Natural killer cell (primary cell): ENCODE results near the gene CSRP1. TPM values are rescaled to one million over a fixed set of nuclear protein-coding genes. Genes with fewer than 3 reads are reported as not detected.

Experiments
- ATAC-seq, 3 donors: fragments of 150-1000 bp in 2 of 3; fragments of 200-7000 bp in 1 of 3; cut with Tn5 transposase; 1 replicate in 1 of 3; 2 replicates in 2 of 3; pipeline ENCODE4 v1.10.0; 2021; ENCODE audit warnings: mild to moderate bottlenecking in 2 of 3, moderate library complexity in 2 of 3
- DNase-seq, 2 donors: peaks; one replicate each; pipeline versions ENCODE4 v3.0.0 to v3.0.0-alpha.2; 2013 to 2021; ENCODE audit warnings: mixed read lengths in 1 of 2
- H3K27ac ChIP-seq: one replicate; pipeline ENCODE4 v1.5.1; 2013; ENCODE audit warnings: mild to moderate bottlenecking, low read length
- H3K27me3 ChIP-seq: one replicate; pipeline ENCODE4 v1.6.1; 2013; ENCODE audit warnings: low read length; ENCODE audit not compliant: control insufficient read depth, insufficient read depth
- H3K36me3 ChIP-seq: one replicate; pipeline ENCODE4 v1.6.1; 2013; ENCODE audit warnings: low read length; ENCODE audit not compliant: control insufficient read depth, insufficient read depth
- H3K4me1 ChIP-seq: one replicate; pipeline ENCODE4 v1.6.1; 2013; ENCODE audit warnings: low read length; ENCODE audit not compliant: control insufficient read depth, insufficient read depth
- H3K4me3 ChIP-seq: one replicate; pipeline ENCODE4 v1.5.1; 2013; ENCODE audit warnings: low read length
- H3K9me3 ChIP-seq: one replicate; pipeline ENCODE4 v1.6.1; 2013; ENCODE audit warnings: low read length; ENCODE audit not compliant: control insufficient read depth, insufficient read depth
- H3K27ac Mint-ChIP-seq, 2 donors: one replicate each; pipeline ENCODE4 v1.8.0; 2022; ENCODE audit warnings: mild to moderate bottlenecking in 2 of 2, mixed read lengths in 2 of 2, moderate library complexity in 1 of 2
- H3K27me3 Mint-ChIP-seq, 2 donors: one replicate each; pipeline ENCODE4 v1.8.0; 2022; ENCODE audit warnings: low read depth in 2 of 2, mixed read lengths in 2 of 2
- H3K36me3 Mint-ChIP-seq: one replicate; pipeline ENCODE4 v1.8.0; 2022; ENCODE audit warnings: mixed read lengths
- H3K4me1 Mint-ChIP-seq, 2 donors: one replicate each; pipeline ENCODE4 v1.8.0; 2022; ENCODE audit warnings: mixed read lengths in 2 of 2
- H3K4me3 Mint-ChIP-seq: one replicate; pipeline ENCODE4 v1.8.0; 2022; ENCODE audit warnings: mild to moderate bottlenecking, moderate library complexity, mixed read lengths
- H3K9me3 Mint-ChIP-seq, 2 donors: one replicate each; pipeline ENCODE4 v1.8.0; 2022; ENCODE audit warnings: mixed read lengths in 2 of 2
- CTCF ChIP-seq: fragments of 200-600 bp; IDR thresholded peaks from one replicate; pipeline ENCODE4 v1.8.0; 2022; ENCODE audit warnings: antibody characterized with exemption
- WGBS: methylation state at CpG from one replicate; pipeline ENCODE4 v1.1.7; 2013; ENCODE audit warnings: missing lambda C conversion rate; ENCODE audit not compliant: insufficient coverage; 5-methylcytosine and 5-hydroxymethylcytosine counted together
- intact Hi-C: fragments of 100-400 bp; cut with micrococcal nuclease; formaldehyde crosslinking; loops from one replicate; pipeline ENCODE4 v1.14.2; 2022
- total RNA-seq, 4 donors: library from RNA; stranded (reverse); fragments of 120-200 nt in 1 of 4; gene quantifications; one replicate each; pipeline versions ENCODE4 v1.2.3 to v1.2.4, GENCODE V29; 2013 to 2022

The CSRP1 gene
- total RNA-seq, 3 donors from 2014 or later (not counting 1 experiment from before 2014, with no cell fraction given): 36.9 to 48.4 (median 44.1) TPM

DNA sequence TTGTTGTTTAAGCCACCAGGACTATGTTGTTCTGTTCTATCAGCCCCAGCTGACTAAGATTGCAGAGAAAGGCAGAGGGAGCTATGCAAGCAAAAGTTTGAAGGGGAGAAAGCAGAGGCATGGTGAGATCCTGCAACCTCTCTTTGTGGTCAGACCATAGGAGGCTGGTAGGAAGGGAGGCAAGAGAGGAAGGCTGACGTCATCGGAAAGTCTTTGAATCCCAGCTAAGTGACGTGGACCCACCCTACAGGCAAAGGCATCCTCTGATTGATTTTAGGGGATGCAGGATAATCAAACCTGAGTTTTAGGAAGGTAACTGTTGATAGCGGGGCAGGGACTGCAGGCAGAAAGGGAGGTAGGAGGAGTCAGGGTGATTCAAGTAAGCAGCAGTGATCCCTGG, 62.1 kb downstream of the CSRP1 start:
- H3K4me1 ChIP-seq: peaks cover 3% of the 10 kb centered on the region
- H3K9me3 ChIP-seq: no peaks in the 10 kb centered on the region
- peak in 1 of 3 donors; percentile 8 for ATAC-seq
- Mint-ChIP-seq H3K9me3 (no peaks in the 10 kb centered on the region), H3K4me3 (no peak overlapping the region), H3K27ac (peak overlapping the region in 1 of 2 donors; percentile 69), H3K27me3 (peaks cover 2 to 16% of the 10 kb centered on the region in 2 donors), H3K36me3 (no peaks in the 10 kb centered on the region), H3K4me1 (peaks cover 14 to 27% of the 10 kb centered on the region in 2 donors)
- no peak for TF ChIP-seq CTCF
- H3K27ac ChIP-seq: no peak overlapping the region
- 67% methylated on average over 4 of the region's 4 CpGs for WGBS
- no peak for DNase-seq
- no peak overlapping the region for H3K4me3 ChIP-seq
- intact Hi-C loops: no loop called here
- H3K36me3 ChIP-seq: no peaks in the 10 kb centered on the region
- H3K27me3 ChIP-seq: no peaks in the 10 kb centered on the region

GRCh38 chr1:201443747-201444146, 63.2 kb downstream of the CSRP1 start:
- DNase-seq: no peak
- Histone ChIP-seq H3K36me3 (no peaks in the 10 kb centered on the region), H3K27me3 (no peaks in the 10 kb centered on the region), H3K9me3 (no peaks in the 10 kb centered on the region), H3K27ac (no peak overlapping the region), H3K4me3 (no peak overlapping the region), H3K4me1 (peaks cover 3% of the 10 kb centered on the region)
- Mint-ChIP-seq H3K27ac (no peak overlapping the region), H3K27me3 (peaks cover 2 to 16% of the 10 kb centered on the region in 2 donors), H3K4me1 (peaks cover 14 to 27% of the 10 kb centered on the region in 2 donors), H3K4me3 (no peak overlapping the region), H3K9me3 (no peaks in the 10 kb centered on the region), H3K36me3 (no peaks in the 10 kb centered on the region)
- 95% methylated on average over 7 of the region's 7 CpGs for WGBS
- TF ChIP-seq CTCF: no peak
- intact Hi-C loops: no loop called here
- no peak for ATAC-seq

- ATAC-seq (no peak), DNase-seq (no peak)
- Histone ChIP-seq H3K27ac (no peak overlapping the region), H3K4me1 (peaks cover 3% of the 10 kb centered on the region), H3K9me3 (no peaks in the 10 kb centered on the region), H3K4me3 (no peak overlapping the region), H3K36me3 (no peaks in the 10 kb centered on the region), H3K27me3 (no peaks in the 10 kb centered on the region)
- no peak for TF ChIP-seq CTCF
- peaks cover 2 to 16% of the 10 kb centered on the region in 2 donors for H3K27me3 Mint-ChIP-seq
- intact Hi-C loops: loop anchor here (5.0 kb wide), 1 partner anchor 75 kb away; no protein-coding TSS in a partner anchor
- H3K36me3 Mint-ChIP-seq: no peaks in the 10 kb centered on the region
- no peak overlapping the region for H3K27ac Mint-ChIP-seq
- H3K4me1 Mint-ChIP-seq: peaks cover 10% of the 10 kb centered on the region in 2 donors
- no peak overlapping the region for H3K4me3 Mint-ChIP-seq
- H3K9me3 Mint-ChIP-seq: no peaks in the 10 kb centered on the region
- WGBS: 75% methylated on average over 3 of the region's 3 CpGs
Observed at GRCh38 chr1:201436969-201437368, 70.0 kb downstream of the CSRP1 start.

DNA sequence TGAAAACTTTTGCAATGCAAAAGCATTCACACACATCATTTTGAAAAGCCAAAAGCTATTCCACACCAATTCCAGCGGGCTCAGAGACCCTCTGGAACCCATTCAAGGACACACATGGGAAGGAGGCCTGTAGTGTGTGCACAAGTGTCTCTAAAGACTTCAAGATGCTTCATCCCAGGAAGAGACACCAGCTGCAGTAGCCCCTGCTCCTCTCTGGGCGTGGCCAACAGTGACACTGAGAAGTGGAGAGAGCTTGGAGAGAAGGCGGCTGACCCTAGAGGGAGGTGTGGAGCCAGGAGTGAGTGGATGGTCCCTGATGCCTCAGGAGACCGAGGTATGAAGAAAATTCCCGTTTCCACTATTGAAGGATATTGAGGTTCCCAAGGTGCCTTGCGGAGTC, 70.5 kb downstream of the CSRP1 start:
- intact Hi-C loops: loop anchor here (5.0 kb wide), 1 partner anchor 76 kb away; no protein-coding TSS in a partner anchor
- Histone ChIP-seq H3K9me3 (no peaks in the 10 kb centered on the region), H3K4me3 (no peak overlapping the region), H3K36me3 (no peaks in the 10 kb centered on the region), H3K4me1 (peaks cover 3% of the 10 kb centered on the region), H3K27me3 (no peaks in the 10 kb centered on the region), H3K27ac (no peak overlapping the region)
- 76% methylated on average over 6 of the region's 6 CpGs for WGBS
- H3K36me3 Mint-ChIP-seq: no peaks in the 10 kb centered on the region
- ATAC-seq: no peak
- H3K27me3 Mint-ChIP-seq: peaks cover 2 to 11% of the 10 kb centered on the region in 2 donors
- DNase-seq: no peak
- peaks cover 10% of the 10 kb centered on the region in 2 donors for H3K4me1 Mint-ChIP-seq
- H3K9me3 Mint-ChIP-seq: no peaks in the 10 kb centered on the region
- no peak overlapping the region for H3K4me3 Mint-ChIP-seq
- no peak for TF ChIP-seq CTCF
- H3K27ac Mint-ChIP-seq: peak overlapping the region; percentile 57 to 62
